Stimulated activated CD8-positive, alpha-beta memory T cell treated with anti-CD3 and anti-CD28 coated beads, Interleukin-15, amount 100 ng/mL, for 48 hours (primary cell): ENCODE data around the gene VTI1A.

Experiments
- DNase-seq, 2 donors: peaks; one replicate each; pipeline ENCODE4 v3.0.0-alpha.2; 2020; ENCODE audit warnings: low read depth in 2 of 2

Gene VTI1A

DNA sequence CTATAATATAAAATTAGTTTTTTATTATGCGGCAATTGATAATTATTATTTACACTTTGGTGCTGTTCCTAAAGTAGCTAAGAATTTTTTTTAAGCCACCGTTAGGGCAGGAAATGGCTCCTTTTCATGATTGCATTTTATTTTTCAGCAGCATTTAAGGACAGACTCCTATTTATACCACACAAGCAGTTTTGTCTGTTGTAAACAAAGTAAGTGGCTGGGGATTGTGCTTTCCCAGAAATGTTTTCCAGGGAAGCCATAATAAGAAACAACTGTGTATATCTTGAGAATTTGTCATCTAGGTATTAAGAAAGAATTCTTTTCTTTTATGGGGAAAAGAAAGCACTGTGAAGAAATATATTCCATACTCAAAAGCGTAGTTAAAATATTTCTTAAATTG lies 232.0 kb downstream of the VTI1A start:
- DNase-seq, result no peak

DNA sequence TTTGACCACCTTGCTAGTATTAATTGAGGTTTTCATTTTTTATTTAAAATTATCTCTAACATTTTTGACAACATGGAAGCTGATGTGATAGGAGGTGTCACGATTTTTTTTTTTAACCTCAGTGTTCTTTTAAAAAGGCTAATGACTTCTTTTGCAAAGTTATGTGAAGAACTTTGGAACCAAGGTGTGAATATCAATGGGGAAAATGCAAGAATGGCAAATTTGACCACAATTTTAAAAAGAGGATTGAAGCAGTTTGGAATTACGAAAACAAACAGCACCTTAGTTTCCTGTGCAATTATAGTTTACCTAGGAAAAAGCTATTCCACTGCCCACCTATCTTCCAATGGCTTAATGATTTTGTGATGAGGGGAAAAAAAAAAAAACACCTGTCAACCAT lies 232.4 kb downstream of the VTI1A start:
- DNase-seq, result no peak

DNA sequence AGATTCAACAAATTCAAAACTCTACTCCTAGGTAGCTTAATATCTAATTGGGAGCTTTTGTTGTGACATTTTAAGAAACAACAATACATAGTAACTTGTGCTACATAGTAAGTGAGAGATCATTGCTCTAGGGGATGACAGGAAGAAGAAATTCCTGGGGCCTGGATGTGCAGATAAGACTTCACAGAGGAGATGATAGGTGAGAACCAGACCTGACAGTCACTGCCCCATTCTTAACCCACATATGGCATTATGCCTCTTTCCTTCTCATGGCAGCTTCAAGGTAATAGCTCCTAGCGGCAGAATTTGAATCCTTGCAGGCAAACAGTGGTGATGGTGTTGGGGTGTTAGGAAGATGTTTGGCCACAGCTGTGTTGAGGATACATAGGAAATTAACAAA lies 233.6 kb downstream of the VTI1A start:
- DNase-seq, result no peak

DNA sequence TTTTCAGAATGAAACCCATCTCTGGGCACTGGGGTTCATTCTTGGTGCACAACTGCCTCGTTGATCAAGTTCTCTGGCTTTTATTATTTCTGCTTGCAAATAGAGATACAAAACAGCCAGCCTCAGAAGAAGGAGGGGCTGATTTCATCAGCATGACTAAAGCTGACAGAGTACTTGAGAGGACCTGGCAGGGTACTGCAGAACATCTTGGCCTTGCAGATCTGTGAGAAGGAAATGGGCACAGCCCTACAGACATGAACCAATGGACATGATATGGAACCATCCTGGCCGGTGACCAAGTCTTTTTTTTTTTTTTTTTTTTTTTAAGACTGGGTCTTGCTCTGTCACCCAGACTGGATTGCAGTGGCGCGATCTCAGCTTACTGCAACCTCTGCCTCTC lies 240.6 kb downstream of the VTI1A start:
- DNase-seq, result no peak

DNA sequence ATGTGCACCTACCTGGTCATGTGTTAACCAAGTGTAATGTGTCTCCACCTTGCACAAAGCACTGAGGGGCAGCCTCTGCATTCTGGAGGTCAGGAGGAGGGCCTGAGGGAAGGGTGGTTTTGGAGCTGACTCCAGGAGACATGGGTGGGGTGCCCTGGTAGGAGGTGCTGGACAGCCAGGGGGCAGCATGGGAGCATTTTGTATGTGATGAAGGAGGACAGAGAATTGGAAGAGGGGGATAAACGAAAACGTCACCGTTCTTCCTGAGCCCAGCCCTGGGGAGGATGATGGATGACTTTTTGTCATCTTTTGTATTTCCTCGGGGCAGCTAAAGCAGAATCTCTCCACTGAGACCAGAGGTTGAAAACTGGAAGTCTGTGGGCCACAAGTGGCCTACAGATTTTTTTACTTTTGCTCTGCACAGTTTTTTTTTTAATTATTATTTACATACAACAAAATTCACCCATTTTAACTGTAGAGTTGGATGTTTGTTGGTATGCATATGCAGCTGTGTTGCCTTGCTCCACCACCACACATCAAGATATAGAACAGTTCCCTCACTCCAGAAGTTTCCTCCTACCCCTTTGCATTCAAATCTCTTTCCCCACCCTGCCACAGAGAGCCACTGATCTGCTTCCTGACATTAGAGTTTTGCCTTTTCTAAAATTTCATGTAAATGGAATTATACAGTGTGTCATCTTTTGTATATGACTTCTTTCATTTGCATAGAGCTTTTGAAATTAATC lies 242.5 kb downstream of the VTI1A start:
- no peak for DNase-seq

DNA sequence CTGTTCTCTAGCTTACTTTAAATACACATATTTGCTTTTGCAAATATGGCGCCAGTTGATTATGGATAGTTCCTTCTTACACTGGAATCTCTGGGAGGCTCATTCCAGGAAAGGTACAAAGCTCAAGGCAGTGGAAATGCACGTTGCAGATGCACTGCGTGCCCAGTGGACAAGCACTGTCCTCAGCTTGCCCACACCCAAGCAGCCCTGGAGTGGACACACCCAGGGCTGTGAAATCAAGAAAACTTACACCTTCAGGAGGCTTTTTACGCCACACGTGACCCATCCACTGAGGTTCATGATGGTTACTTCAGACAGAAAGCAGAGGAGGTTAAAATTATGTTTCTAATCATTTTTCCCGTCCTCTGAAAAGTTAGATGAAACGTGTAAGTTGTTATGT lies 248.5 kb downstream of the VTI1A start:
- DNase-seq, result no peak

DNA sequence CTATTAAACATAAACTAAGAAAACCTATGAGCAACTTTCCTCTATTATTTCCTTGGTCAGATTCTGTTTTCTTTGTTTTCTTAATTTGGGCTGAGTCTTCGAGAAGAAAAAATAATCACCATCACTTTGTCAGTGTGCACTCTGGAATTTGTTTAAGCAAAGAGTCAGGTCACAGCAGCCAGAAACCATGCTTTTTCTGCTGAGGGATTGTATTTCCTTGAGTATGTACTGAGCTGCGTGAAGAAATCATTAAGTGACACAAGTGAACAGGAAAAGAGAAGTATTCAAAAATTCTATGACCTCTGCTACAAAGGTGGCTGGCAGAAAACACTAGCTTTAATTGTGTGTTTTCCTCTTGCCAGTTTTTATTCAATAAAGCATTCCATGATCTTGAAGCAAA lies 249.6 kb downstream of the VTI1A start:
- no peak for DNase-seq

DNA sequence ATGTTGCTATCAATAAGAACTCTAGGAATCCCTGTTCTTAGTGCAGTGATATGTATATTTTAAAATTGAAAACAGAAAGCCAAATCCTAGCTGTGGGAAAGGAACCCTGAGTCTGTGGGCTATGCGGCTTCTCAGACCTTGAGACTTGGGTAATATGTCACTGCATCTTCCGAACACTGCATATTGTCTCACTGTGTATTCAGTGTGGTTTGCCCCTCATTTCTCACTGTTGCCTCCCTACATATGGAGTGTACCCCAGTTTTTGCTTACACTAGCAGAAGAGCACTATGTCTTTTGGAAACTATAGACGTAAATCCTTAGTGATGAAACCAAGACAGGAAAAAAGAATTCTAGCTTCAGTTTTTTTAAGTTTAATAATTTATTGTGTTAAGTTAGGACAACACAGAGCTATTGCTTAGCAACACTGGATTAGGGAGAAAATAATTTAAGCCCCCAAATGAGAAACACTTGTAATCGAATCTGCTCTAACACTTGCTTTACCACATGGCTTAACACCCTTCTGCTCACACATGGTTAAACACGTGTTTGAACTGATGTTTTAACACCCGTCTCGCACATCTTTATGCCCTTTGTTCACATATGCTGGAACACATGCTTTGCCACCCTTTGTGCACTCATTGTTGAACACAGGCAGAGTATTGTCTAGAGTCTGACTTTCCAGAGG lies 251.3 kb downstream of the VTI1A start:
- DNase-seq, result no peak

DNA sequence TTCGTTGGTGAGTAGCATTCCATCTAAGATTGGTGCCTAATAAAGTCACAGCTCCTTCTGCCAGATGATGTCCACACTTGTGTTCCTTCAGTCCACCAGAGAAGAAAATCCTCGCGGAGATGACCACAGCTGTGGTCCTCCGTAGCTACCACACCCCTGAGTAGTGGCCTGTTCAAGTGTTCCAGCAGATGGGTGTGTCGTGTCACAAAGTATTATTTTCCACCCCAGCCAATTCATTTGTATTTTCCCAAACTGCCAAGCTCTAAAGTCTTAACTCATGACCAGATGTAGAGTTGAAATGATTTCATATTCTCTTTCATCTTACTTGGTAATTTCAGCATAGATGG lies 251.8 kb downstream of the VTI1A start:
- DNase-seq, result no peak

DNA sequence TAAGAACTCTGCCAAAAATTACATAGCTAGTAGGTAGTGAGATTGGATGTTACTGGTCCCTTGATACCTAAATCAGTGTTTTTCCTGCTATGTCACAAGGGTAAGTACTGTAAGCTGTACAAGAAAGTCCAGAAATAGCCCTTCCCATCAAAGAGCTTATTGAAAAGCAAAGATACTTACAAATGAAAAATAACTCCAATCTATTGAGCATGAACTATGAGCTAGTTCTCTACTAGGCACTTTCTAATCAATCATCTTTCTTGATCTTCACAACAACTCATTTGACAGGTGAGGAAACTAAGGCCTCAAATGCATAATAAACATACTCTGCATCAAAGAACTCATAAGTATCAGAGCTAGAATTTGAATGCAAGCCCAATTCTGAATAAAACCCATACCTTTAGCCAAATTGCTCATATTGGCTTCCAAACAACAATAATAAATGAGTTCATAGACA lies 253.2 kb downstream of the VTI1A start:
- no peak for DNase-seq

DNA sequence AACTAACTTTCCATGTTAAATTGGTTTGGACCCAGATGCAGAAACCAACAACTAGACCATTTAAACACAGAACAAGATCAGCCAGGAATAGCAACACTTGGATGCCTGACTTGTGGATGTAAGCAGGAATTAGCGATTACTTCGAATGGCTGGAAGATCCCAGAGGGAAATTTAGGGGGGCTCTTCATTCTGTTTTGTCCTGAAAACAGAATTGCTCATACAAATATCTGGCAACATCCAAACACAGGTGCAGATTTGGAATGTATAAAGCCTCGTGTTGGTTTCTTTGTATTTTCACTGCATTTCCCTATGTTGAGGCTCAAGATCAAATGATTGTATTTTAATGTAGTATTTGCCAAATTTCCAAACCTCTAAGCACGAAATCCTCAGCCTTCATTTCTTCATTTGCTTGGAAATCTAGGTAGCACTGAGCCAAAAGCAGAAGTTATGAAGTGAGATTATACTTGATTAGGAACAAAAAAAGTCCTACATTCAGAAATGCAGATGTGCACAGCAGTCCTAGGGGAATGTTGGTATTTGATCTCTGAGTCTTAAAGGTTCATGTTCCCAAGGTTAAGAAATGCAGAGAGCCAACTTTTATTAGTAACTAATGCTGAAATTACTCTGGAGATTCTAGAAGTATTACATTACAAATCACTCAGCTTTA lies 254.3 kb downstream of the VTI1A start:
- DNase-seq, result no peak

DNA sequence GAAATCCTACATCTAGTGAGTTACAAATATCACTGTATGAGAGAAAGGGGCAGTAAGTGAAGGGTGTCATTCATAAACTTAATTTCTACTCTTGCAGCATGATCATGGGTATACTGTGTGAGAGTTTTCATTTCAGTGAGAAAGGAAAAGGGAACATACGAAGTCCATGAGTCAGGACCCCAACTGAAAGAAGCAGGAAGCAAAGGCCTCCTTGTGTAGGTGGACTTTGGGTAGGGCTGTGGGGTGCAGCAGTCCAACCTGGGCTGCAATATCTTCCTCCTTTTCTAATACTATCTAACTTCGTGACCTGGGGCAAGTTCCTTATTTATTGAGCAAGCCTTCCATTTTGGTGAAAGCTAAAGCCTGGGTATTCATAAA lies 254.9 kb downstream of the VTI1A start:
- no peak for DNase-seq

DNA sequence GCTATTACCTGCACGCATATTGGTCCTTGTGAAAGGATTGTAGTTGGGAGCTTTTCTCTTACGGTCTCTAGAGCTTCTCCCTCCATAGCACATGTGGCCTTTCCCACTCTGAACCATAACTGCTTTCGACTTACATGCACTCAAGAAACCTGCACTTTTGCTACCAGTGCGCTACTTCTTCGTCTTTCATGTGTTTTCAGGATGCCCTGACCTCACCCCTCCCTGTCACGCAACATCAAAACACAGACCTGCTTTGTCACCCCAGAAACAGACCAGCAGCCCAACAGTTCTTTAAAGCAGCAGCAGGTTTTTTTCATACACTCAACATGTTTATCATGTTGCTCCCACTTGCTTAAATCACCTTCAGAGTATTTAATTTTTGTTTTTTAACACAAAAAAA lies 259.6 kb downstream of the VTI1A start:
- DNase-seq, result no peak

DNA sequence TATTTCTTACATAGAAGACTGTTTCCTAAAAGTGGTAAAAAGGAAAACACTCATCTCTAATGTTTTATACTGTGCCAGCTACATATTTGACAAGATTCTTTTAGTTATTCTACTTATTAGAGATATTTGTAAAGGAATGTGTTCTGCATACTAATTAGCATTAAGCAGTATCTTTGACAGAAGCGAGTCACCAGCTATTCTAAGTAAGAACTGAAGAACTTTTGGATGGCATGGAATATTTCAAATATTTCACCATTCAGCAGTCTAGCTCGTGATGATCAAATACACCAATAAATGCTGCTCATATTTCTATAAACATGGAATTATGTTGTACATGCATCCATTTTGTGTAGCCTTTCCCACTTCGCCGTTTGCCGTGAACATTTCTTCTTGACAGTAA lies 261.4 kb downstream of the VTI1A start:
- DNase-seq, result no peak

DNA sequence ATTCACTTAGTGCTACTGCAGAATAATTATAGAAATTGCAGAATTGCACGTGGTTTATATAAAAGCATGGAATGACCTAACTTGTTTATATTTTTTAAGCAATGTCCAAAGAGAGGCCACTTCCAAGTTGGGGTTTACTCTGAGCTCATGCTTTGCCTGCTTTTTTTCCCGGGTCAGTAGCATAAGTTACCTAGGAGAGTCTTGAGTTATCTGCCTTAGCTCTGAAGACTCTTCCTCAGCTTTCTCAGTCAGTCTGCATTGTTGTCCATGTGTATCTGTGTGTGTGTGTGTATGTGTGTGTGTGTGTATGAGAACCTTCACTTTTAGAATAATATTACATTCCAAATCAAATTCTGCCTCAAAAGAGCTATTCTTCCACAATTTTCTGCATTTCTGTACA lies 263.5 kb downstream of the VTI1A start:
- DNase-seq, result no peak

DNA sequence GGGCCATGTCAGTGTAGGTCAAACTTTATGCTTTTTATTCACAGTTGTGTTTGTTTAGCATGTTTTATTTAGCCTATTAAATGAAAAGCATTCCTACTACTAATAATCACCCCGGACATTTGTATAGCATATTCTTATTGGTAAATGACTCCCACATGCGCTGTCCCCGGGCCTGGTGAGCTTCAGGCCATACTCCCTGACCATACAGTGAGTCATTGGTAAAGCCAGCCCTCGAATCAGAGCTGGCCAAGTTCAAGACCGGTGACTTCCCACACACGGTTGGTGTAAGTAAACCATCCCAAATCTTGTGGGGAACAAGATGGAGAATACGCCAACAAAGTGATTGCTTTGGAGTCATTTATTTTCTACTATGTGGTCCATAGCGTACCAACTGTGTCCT lies 264.4 kb downstream of the VTI1A start:
- DNase-seq, result no peak

DNA sequence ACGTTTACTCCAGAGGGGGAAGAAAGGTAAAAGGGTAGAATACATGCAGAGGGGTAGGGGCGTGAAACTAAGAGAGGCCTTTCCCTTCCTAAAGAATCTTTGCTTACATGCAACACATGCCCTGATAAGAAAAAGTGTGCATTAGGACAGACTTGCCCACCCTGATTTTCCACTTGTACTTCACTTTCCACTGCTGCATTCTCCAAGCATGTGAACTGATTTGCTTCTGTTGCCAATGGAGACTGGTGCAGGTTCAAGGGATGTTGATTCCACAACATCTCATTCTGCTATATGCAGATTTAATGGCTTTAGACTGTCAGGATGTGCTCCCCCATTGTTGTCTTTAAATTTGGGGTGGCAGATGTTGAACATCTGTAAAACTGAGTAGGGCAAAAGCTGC lies 265.5 kb downstream of the VTI1A start:
- DNase-seq, result no peak

DNA sequence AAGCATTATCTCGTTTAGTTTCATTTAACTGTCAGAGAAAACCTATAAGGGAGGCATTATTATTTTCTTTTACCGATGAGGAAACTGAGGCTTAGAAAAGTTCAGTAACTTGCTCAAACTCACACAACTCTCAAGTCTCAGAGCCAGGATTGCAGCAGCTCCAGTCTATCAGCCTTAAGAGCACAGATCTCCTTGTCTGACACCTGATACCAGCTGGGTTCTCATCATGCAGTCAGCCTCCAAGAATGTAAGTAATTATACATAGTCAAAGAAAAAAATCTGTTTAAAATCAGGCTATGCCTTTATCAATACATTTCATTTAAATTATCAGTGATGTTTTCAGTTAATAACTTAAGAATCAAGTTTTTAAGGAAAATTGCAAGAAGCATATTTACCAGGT lies 266.4 kb downstream of the VTI1A start:
- no peak for DNase-seq

DNA sequence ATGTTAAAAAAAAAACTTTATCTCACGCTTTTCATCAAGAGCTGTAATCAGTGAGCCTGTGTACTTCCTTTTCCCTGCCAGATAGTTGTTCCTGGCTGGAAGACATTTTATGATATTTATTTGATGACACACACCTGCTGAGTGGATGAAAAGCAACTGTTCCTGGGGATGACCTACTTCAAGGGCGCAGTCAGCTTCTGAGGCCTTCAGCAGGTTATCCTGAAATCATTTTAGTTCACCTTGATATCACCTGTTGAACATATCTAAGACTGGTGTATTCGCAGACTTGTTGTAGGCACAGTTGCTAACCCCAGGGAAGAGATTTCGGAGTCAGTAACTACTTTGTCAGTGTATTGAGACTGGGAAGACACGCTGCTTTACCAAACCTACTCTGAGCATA lies 268.6 kb downstream of the VTI1A start:
- no peak for DNase-seq

DNA sequence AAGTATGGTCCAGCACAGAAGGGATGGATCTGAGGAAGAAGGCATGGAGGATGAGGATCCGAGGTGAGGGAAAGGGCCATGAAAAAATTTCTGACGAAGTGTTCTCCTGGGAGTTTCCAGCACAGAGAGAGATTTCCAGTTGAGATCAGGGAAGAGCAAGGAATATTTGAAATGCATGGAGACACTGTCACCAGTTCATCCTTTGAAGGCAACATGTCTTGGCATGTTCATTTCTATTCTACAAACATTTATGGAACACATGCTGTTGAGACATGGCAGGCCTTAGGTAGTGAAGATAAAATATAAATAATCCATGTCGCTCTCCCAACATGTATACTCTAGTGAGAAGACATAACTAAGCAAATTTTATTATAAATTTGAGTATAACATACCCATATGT lies 269.1 kb downstream of the VTI1A start:
- no peak for DNase-seq

DNA sequence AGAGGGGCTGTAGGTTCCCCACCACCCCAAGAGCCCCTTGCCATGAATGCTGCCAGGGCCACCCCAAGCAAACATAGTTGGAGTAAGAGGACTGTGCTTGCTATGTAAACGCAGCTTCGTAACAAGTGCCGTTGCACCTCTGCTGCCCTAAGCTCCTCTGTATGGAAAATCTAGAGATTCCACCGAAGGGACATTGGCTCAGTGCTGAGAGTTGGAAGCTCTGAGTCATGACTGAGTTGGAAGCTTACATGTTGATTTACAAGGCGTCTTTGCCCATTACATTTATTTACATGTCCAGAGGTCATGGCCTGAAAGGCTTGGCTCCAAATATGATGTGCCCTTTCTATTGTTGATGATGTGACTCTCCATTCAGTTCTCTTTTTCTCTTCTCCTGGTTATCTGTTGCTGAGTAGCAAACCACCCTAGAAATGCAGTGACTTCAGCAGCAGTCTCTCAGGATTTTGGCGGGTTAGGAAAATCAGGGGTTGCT lies 270.0 kb downstream of the VTI1A start:
- no peak for DNase-seq

DNA sequence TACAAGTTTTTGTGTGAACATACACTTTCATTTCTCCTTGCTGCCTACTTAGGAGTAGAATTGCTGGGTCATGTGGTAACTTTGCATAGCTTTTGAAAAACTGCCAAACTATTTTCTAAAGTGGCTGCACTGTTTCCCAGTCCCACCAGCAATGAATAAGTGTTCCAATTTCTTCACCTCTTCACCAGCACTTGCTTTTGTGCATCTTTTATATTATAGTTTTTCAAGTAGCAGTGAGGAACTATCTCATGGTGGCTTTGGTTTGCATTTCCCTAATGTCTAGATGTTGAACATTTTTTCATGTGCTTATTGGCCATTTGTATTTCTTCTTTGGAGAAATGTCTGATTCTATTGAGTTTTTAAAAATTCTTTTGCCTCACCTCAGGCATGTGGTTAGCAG lies 273.2 kb downstream of the VTI1A start:
- no peak for DNase-seq

DNA sequence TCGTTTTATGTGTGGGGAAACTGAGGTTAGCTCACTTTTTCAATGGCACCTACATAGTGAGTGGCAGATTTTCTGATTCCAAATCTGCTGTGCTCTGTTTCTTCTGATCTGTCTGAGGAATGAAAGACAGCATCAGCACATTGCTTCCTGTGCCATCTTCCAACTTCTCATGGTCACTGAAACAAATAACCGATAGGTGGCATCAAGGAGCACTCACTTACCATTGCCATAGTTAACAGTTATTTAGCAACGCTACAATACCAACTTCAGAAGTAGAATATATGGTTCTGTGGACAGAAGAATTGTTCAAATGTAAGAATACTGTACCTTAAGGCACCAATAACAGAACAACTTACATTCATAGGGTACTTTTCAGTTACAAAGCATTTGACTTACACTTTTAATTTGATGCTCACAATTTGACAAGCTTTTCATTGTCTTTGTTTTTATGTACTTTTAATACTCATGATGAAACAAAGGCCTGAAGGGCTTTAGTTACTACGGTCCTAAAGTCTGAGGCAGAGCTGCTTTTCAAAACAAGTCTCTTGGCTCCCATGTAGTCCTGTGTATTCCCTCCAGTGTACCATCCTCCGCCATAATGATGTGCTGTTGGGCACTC lies 274.2 kb downstream of the VTI1A start:
- DNase-seq, result no peak
